Measurements from ENCODE around the gene NFYC. TPM values are rescaled to one million over a fixed set of nuclear protein-coding genes. Genes with fewer than 3 reads are reported as not detected.
"Not testable (repeated sequence)": the region's sequence is repeated elsewhere in the genome, so short reads cannot be mapped to it uniquely, and the experiment has no call there.

NFYC gene
- total RNA-seq, 1 experiment from 2014 or later = 61.6 TPM

DNA sequence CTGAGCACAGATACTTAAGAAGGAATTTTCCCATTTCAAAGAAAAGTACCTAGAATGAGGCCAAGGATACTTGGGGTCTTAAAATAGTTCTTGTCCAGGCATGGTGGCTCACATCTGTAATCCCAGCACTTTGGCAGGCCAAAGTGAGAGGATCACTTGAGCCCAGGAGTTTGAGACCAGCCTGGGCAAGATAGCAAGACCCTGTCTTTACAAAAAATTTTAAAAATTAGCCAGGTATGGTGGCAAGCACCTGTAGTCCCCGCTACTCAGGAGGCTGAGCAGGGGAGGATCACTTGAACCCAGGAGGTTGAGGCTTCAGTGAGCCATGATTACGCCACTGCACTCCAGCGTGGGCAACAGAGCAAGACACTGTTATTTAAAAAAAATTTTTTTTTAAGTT is 29.0 kb downstream of the NFYC start:
- ChIA-PET POLR2A (interaction anchor here (0.6 kb wide), 1 partner anchor 29 kb away, joined by 3 read pairs; no protein-coding TSS in a partner anchor), CTCF (interaction anchor here (0.7 kb wide), 1 partner anchor 38 kb away, joined by 3 read pairs; no protein-coding TSS in a partner anchor)
- TF ChIP-seq, protein P1, sequence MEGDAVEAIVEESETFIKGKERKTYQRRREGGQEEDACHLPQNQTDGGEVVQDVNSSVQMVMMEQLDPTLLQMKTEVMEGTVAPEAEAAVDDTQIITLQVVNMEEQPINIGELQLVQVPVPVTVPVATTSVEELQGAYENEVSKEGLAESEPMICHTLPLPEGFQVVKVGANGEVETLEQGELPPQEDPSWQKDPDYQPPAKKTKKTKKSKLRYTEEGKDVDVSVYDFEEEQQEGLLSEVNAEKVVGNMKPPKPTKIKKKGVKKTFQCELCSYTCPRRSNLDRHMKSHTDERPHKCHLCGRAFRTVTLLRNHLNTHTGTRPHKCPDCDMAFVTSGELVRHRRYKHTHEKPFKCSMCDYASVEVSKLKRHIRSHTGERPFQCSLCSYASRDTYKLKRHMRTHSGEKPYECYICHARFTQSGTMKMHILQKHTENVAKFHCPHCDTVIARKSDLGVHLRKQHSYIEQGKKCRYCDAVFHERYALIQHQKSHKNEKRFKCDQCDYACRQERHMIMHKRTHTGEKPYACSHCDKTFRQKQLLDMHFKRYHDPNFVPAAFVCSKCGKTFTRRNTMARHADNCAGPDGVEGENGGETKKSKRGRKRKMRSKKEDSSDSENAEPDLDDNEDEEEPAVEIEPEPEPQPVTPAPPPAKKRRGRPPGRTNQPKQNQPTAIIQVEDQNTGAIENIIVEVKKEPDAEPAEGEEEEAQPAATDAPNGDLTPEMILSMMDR (IDR thresholded peaks at IDR 0.05; ENCODE audit: insufficient read depth in 1 of 2, low read depth in 1 of 2, low read length in 1 of 2, severe bottlenecking in 1 of 2, unreplicated experiment in 1 of 2) = no peak
- Mint-ChIP-seq H3K9me3 (ENCODE audit: unreplicated experiment) (no peaks in the 10 kb centered on the region), H3K4me1 (ENCODE audit: low read depth, unreplicated experiment) (peaks cover 13% of the 10 kb centered on the region), H3K27ac (ENCODE audit: unreplicated experiment) (no peak overlapping the region), H3K36me3 (ENCODE audit: insufficient read depth, unreplicated experiment) (peaks cover 17% of the 10 kb centered on the region), H3K27me3 (ENCODE audit: insufficient read depth, unreplicated experiment) (no peaks in the 10 kb centered on the region), H3K4me3 (ENCODE audit: unreplicated experiment) (no peak overlapping the region)
- intact Hi-C loops (cut with micrococcal nuclease; ENCODE audit: unreplicated experiment) = no loop called here
- Histone ChIP-seq H3K9me3 (no peaks in the 10 kb centered on the region), H3K27me3 (replicated peaks; ENCODE audit: control insufficient read depth, insufficient read depth, low read length) (no peaks in the 10 kb centered on the region), H3K4me1 (peaks cover 42% of the 10 kb centered on the region), H3K4me3 (ENCODE audit: low read depth, low read length) (no peak overlapping the region), H3K36me3 (ENCODE audit: control insufficient read depth, insufficient read depth, low read length) (no peaks in the 10 kb centered on the region)
- no TSS peak for BruUV-seq (replicated peaks)
- no peak for DNase-seq

DNA sequence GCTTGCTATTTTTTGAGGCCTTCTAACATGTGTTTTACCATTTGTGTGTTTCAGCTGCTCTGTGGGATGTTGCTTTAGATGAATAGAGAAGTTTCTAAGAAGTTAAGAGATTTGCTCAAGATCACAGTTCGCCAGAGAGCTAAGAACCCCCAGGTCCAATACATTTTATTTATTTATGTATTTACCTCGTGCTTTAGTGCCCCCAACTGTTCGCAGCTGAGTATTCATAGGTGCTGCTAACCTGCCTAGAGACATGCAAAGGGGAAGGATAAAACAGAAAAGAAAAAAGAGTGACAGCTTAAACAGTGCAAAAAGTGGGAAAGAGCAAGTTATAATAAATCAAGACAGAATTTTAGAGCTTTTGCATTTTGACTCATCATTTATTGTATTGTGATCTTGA is 31.1 kb downstream of the NFYC start:
- Mint-ChIP-seq H3K27me3 (ENCODE audit: insufficient read depth, unreplicated experiment) (no peaks in the 10 kb centered on the region), H3K4me3 (ENCODE audit: unreplicated experiment) (no peak overlapping the region), H3K9me3 (ENCODE audit: unreplicated experiment) (no peaks in the 10 kb centered on the region), H3K4me1 (ENCODE audit: low read depth, unreplicated experiment) (no peaks in the 10 kb centered on the region), H3K27ac (ENCODE audit: unreplicated experiment) (no peak overlapping the region), H3K36me3 (ENCODE audit: insufficient read depth, unreplicated experiment) (peaks cover 7% of the 10 kb centered on the region)
- intact Hi-C loops (cut with micrococcal nuclease; ENCODE audit: unreplicated experiment) = no loop called here
- Histone ChIP-seq H3K9me3 (no peaks in the 10 kb centered on the region), H3K36me3 (ENCODE audit: control insufficient read depth, insufficient read depth, low read length) (no peaks in the 10 kb centered on the region), H3K4me3 (ENCODE audit: low read depth, low read length) (no peak overlapping the region), H3K4me1 (peaks cover 21% of the 10 kb centered on the region; the same call in 1 of the 2 replicates), H3K27me3 (replicated peaks; ENCODE audit: control insufficient read depth, insufficient read depth, low read length) (no peaks in the 10 kb centered on the region)
- BruUV-seq (replicated peaks) = no TSS peak
- ChIA-PET CTCF (no interaction called here), POLR2A (interaction anchor here (0.6 to 1.4 kb wide), 2 partner anchors 31 to 106 kb away, joined by 7 to 10 read pairs; partner anchors contain the start of gene NFYC)
- DNase-seq = no peak
- TF ChIP-seq, protein P1 (IDR thresholded peaks at IDR 0.05; ENCODE audit: insufficient read depth in 1 of 2, low read depth in 1 of 2, low read length in 1 of 2, severe bottlenecking in 1 of 2, unreplicated experiment in 1 of 2) = no peak

DNA sequence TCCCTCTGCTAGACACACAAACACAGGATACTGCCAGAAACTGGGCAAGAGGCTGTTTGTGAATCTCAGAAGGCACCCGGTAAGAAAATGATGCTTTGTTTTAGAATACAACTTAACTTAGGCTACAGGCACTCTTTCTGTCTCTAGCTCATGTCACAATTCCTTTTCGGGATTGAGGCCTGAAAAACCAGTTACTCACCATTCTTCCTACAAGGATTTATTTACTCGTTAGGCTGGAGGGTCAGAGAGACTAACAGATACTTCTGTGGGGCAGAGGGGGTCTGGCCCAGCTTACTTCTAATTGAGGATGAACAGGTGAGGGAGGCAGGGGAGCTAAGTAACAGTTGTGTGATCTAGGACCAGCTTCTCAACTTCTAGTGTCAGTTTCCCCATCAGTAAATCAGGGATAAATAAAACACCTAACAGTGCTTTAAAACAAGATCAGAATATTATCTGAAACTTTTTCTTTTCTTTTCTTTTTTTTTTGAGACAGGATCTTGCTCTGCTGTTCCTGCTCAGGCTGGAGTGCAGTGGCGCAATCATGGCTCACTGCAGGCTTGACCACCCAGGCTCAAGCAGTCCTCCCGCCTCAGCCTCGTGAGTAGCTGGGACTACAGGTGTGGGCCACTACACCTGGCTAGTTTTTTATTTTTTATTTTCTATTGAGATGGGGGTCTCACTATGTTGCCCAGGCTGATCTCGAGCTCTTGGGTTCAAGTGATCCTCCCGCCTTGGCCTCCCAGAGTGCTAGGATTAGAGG is 31.9 kb downstream of the NFYC start:
- H3K4me1 Mint-ChIP-seq (ENCODE audit: low read depth, unreplicated experiment) = no peaks in the 10 kb centered on the region
- Histone ChIP-seq H3K9me3 (no peaks in the 10 kb centered on the region), H3K36me3 (ENCODE audit: control insufficient read depth, insufficient read depth, low read length) (no peaks in the 10 kb centered on the region), H3K4me3 (ENCODE audit: low read depth, low read length) (no peak overlapping the region), H3K27me3 (replicated peaks; ENCODE audit: control insufficient read depth, insufficient read depth, low read length) (no peaks in the 10 kb centered on the region), H3K4me1 (peaks cover 14% of the 10 kb centered on the region; the same call in 1 of the 2 replicates)
- ChIA-PET POLR2A (interaction anchor here (0.6 to 1.4 kb wide), 2 partner anchors 32 to 107 kb away, joined by 7 to 10 read pairs; partner anchors contain the start of gene NFYC), CTCF (no interaction called here)
- no peak overlapping the region for H3K4me3 Mint-ChIP-seq (ENCODE audit: unreplicated experiment)
- H3K9me3 Mint-ChIP-seq (ENCODE audit: unreplicated experiment) = no peaks in the 10 kb centered on the region
- TF ChIP-seq, protein P1 (IDR thresholded peaks at IDR 0.05; ENCODE audit: insufficient read depth in 1 of 2, low read depth in 1 of 2, low read length in 1 of 2, severe bottlenecking in 1 of 2, unreplicated experiment in 1 of 2) = no peak
- H3K27ac Mint-ChIP-seq (ENCODE audit: unreplicated experiment) = no peak overlapping the region
- H3K36me3 Mint-ChIP-seq (ENCODE audit: insufficient read depth, unreplicated experiment) = peaks cover 7% of the 10 kb centered on the region
- no peaks in the 10 kb centered on the region for H3K27me3 Mint-ChIP-seq (ENCODE audit: insufficient read depth, unreplicated experiment)
- BruUV-seq (replicated peaks) = no TSS peak
- DNase-seq = peak in 1 of 2 experiments; percentile 14
- intact Hi-C loops (cut with micrococcal nuclease; ENCODE audit: unreplicated experiment) = no loop called here

DNA sequence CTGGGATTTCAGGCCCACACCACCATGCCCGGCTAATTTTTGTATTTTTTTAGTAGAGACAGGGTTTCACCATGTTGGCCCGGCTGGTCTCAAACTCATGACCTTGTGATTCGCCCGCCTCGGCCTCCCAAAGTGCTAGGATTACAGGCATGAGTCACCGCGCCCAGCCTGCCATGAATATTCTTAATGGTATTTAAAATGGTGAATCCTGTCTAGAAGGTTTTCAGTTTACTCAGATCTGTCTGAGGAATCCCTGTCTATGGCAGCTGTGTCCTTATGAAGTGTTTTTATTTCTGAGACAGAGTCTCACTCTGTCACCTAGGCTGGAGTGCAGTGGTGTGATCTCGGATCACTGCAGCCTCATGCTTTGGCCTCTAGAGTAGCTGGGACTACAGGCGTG is 36.2 kb downstream of the NFYC start:
- H3K36me3 Mint-ChIP-seq (ENCODE audit: insufficient read depth, unreplicated experiment); H3K27me3 ChIP-seq (replicated peaks; ENCODE audit: control insufficient read depth, insufficient read depth, low read length); CTCF ChIA-PET; DNase-seq; BruUV-seq (replicated peaks); H3K4me1 ChIP-seq; H3K4me1 Mint-ChIP-seq (ENCODE audit: low read depth, unreplicated experiment); H3K9me3 Mint-ChIP-seq (ENCODE audit: unreplicated experiment); H3K4me3 ChIP-seq (ENCODE audit: low read depth, low read length); H3K9me3 ChIP-seq; H3K27ac Mint-ChIP-seq (ENCODE audit: unreplicated experiment); H3K27me3 Mint-ChIP-seq (ENCODE audit: insufficient read depth, unreplicated experiment); intact Hi-C loops (cut with micrococcal nuclease; ENCODE audit: unreplicated experiment); POLR2A ChIA-PET; H3K36me3 ChIP-seq (ENCODE audit: control insufficient read depth, insufficient read depth, low read length); H3K4me3 Mint-ChIP-seq (ENCODE audit: unreplicated experiment): not testable (repeated sequence)

DNA sequence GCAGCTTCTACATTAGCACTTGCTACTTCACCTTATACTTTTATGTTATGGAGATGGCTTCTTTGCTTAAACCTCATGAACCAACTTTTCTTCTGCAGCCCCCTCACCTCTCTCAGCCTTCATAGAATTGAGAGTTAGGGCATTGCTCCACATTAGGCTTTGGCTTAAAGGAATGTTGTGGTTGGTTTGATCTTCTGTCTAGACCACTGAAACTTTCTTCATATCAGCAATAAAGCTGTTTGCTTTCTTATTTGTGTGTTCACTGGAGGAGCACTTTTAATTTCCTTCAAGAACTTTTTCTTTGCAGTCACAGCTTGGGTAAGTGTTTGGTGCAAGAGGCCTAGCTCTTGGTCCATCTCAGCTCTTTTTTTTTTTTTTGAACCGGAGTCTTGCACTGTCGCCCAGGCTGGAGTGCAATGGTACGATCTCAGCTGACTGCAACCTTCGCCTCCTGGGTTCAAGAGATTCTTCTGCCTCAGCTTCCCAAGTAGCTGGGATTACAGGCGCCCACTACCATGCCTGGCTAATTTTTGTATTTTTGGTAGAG is 37.9 kb downstream of the NFYC start:
- CTCF ChIA-PET = not testable (repeated sequence)

More for the DNA sequence above, 37.9 kb downstream of the NFYC start:
- H3K27me3 Mint-ChIP-seq (ENCODE audit: insufficient read depth, unreplicated experiment); intact Hi-C loops (cut with micrococcal nuclease; ENCODE audit: unreplicated experiment); H3K4me1 ChIP-seq; H3K27ac Mint-ChIP-seq (ENCODE audit: unreplicated experiment); H3K27me3 ChIP-seq (replicated peaks; ENCODE audit: control insufficient read depth, insufficient read depth, low read length); H3K36me3 Mint-ChIP-seq (ENCODE audit: insufficient read depth, unreplicated experiment); H3K9me3 Mint-ChIP-seq (ENCODE audit: unreplicated experiment); H3K4me1 Mint-ChIP-seq (ENCODE audit: low read depth, unreplicated experiment); H3K9me3 ChIP-seq; H3K4me3 Mint-ChIP-seq (ENCODE audit: unreplicated experiment); BruUV-seq (replicated peaks); H3K36me3 ChIP-seq (ENCODE audit: control insufficient read depth, insufficient read depth, low read length); POLR2A ChIA-PET; H3K4me3 ChIP-seq (ENCODE audit: low read depth, low read length); DNase-seq: not testable (repeated sequence)

Data from Caco-2 (cell line).